HCT116 (cell line): ENCODE measurements around the gene EID2B.

Experiments used
- ELF1 ChIP-seq: IDR thresholded peaks from 2 replicates; pipeline ENCODE4 v1.6.1; 2012; ENCODE audit warnings: low read depth, borderline replicate concordance
- EZH2 ChIP-seq: fragments of 200-600 bp; sonication (generic); IDR thresholded peaks from 2 replicates; pipeline ENCODE4 v1.6.1; 2017; ENCODE audit warnings: antibody characterized with exemption, mixed run types
- EZH2phosphoT487 ChIP-seq: fragments of 200-600 bp; IDR thresholded peaks from 2 replicates; pipeline ENCODE4 v1.6.1; 2018; ENCODE audit warnings: antibody characterized with exemption, borderline replicate concordance
- POLR2A ChIP-seq: IDR thresholded peaks from 2 replicates; pipeline ENCODE4 v1.7.0; 2011; ENCODE audit warnings: borderline replicate concordance; ENCODE audit not compliant: insufficient read depth, insufficient read length; ENCODE audit errors: extremely low read depth
- POLR2AphosphoS5 ChIP-seq: IDR thresholded peaks from 2 replicates; pipeline ENCODE4 v1.6.1; 2011; ENCODE audit warnings: mild to moderate bottlenecking, low read depth, low read length, moderate library complexity
- SIN3A ChIP-seq: IDR thresholded peaks from 2 replicates; pipeline ENCODE4 v1.6.1; 2012; ENCODE audit warnings: low read depth
- SP1 ChIP-seq: IDR thresholded peaks from 2 replicates; pipeline ENCODE4 v1.6.1; 2012; ENCODE audit warnings: low read depth
- YY1 ChIP-seq: IDR thresholded peaks from 2 replicates; pipeline ENCODE4 v1.6.1; 2011; ENCODE audit warnings: low read length, low read depth, moderate library complexity, mild to moderate bottlenecking; ENCODE audit not compliant: insufficient replicate concordance; ENCODE audit errors: extremely low read depth
- ZFX ChIP-seq: fragments of 450-650 bp; IDR thresholded peaks from 2 replicates; pipeline ENCODE4 v1.6.1; 2017
- ZNF274 ChIP-seq: fragments of 200-500 bp; sonication (Bioruptor generic); IDR thresholded peaks from 2 replicates; pipeline ENCODE4 v1.6.1; 2014; ENCODE audit warnings: mild to moderate bottlenecking, low read depth, low read length, inconsistent platforms
- TF ChIP-seq, protein P1 (sequence below), 3 experiments: fragments of 200-600 bp in 1 of 3; sonication (generic) in 1 of 3; IDR thresholded peaks in 2 of 3; conservative IDR thresholded peaks in 1 of 3; 2 replicates each; pipeline ENCODE4 v1.5.1; 2012 to 2017; ENCODE audit warnings: low read depth in 2 of 3, low read length in 2 of 3, antibody characterized with exemption in 1 of 3, borderline replicate concordance in 1 of 3, control low read depth in 1 of 3, mild to moderate bottlenecking in 1 of 3, mixed read lengths in 1 of 3, mixed run types in 1 of 3, moderate library complexity in 1 of 3; ENCODE audit not compliant: insufficient read depth in 1 of 3
- TF ChIP-seq, protein P2 (sequence below): IDR thresholded peaks from 2 replicates; pipeline ENCODE4 v1.6.1; 2012
- TF ChIP-seq, protein P3 (sequence below): IDR thresholded peaks from 2 replicates; pipeline ENCODE4 v1.6.1; 2012; ENCODE audit warnings: low read depth

DNA sequence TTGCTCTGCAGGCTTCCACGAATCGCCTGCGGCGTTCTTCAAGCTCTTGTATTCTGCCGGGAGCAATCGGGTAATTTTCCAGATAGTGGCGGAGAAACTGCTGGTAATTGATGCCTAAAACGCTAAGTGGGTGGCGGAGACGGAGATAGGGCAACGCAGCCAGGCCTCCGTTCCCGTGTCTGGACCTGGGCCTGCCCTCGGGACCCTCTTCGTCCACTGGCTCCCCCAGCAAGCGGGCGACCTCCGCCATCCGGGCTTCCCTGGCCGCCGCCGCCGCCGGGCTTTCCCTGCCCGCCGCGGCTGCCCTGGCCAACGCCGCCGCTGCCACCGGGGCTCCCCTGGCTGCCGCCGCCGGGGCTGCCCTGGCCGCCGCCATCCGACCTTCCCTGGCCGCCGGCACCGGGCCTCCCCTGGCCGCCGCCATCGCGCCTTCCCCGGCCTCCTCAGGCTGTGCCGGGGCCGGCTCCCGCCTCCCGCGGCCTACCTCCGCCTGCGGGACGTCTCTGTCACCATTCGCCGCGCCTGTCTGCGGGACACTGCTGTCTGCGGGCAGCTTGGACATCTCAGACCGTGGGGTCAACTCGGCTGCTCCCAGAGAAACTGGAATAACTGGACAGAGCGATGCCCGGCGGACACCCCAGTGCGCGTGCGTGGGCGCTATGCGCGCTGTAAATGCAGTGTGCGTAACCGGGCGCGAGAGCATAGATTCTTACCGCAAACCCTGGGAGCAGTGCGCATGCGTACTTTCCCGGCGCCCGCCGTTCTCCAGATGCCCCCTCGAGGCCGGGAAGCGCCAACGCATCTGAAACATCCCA is 7.1 kb upstream of the EID2B start, which contains the start of gene EID2:
- TF ChIP-seq YY1 (no peak), SP1 (no peak), POLR2A (peak; percentile 77), POLR2AphosphoS5 (peak; percentile 88), SIN3A (no peak), EZH2phosphoT487 (no peak), ZNF274 (no peak), ELF1 (no peak), EZH2 (no peak), ZFX (peak; percentile 95)
- TF ChIP-seq, protein P1, sequence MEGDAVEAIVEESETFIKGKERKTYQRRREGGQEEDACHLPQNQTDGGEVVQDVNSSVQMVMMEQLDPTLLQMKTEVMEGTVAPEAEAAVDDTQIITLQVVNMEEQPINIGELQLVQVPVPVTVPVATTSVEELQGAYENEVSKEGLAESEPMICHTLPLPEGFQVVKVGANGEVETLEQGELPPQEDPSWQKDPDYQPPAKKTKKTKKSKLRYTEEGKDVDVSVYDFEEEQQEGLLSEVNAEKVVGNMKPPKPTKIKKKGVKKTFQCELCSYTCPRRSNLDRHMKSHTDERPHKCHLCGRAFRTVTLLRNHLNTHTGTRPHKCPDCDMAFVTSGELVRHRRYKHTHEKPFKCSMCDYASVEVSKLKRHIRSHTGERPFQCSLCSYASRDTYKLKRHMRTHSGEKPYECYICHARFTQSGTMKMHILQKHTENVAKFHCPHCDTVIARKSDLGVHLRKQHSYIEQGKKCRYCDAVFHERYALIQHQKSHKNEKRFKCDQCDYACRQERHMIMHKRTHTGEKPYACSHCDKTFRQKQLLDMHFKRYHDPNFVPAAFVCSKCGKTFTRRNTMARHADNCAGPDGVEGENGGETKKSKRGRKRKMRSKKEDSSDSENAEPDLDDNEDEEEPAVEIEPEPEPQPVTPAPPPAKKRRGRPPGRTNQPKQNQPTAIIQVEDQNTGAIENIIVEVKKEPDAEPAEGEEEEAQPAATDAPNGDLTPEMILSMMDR (IDR thresholded peaks at IDR 0.05 in 2 of 3, conservative IDR thresholded peaks at IDR 0.05 in 1 of 3; ENCODE audit: borderline replicate concordance in 1 of 3, insufficient read depth in 1 of 3, low read depth in 2 of 3, low read length in 2 of 3), result peak; percentile 62 to 71 (median 65); a peak in 5 of 6 replicates
- TF ChIP-seq, protein P2, sequence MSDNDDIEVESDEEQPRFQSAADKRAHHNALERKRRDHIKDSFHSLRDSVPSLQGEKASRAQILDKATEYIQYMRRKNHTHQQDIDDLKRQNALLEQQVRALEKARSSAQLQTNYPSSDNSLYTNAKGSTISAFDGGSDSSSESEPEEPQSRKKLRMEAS, result no peak
- TF ChIP-seq, protein P3, sequence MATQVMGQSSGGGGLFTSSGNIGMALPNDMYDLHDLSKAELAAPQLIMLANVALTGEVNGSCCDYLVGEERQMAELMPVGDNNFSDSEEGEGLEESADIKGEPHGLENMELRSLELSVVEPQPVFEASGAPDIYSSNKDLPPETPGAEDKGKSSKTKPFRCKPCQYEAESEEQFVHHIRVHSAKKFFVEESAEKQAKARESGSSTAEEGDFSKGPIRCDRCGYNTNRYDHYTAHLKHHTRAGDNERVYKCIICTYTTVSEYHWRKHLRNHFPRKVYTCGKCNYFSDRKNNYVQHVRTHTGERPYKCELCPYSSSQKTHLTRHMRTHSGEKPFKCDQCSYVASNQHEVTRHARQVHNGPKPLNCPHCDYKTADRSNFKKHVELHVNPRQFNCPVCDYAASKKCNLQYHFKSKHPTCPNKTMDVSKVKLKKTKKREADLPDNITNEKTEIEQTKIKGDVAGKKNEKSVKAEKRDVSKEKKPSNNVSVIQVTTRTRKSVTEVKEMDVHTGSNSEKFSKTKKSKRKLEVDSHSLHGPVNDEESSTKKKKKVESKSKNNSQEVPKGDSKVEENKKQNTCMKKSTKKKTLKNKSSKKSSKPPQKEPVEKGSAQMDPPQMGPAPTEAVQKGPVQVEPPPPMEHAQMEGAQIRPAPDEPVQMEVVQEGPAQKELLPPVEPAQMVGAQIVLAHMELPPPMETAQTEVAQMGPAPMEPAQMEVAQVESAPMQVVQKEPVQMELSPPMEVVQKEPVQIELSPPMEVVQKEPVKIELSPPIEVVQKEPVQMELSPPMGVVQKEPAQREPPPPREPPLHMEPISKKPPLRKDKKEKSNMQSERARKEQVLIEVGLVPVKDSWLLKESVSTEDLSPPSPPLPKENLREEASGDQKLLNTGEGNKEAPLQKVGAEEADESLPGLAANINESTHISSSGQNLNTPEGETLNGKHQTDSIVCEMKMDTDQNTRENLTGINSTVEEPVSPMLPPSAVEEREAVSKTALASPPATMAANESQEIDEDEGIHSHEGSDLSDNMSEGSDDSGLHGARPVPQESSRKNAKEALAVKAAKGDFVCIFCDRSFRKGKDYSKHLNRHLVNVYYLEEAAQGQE, result no peak
